Hepatocyte (in vitro differentiated cells): ENCODE results near the gene GALNT5. TPM values are rescaled to one million over a fixed set of nuclear protein-coding genes. Genes with fewer than 3 reads are reported as not detected.

Experiments used
- DNase-seq: peaks from one replicate; pipeline ENCODE4 v3.0.0-alpha.2; 2016; ENCODE audit warnings: low spot score
- H2AFZ ChIP-seq: fragments of 200-600 bp; sonication (generic); 2 replicates; pipeline ENCODE4 v1.6.0; 2016; ENCODE audit warnings: antibody characterized with exemption, mild to moderate bottlenecking
- H3K27ac ChIP-seq: fragments of 200-600 bp; sonication (generic); 2 replicates; pipeline ENCODE4 v1.5.1; 2016; ENCODE audit warnings: mild to moderate bottlenecking
- H3K27me3 ChIP-seq: fragments of 200-600 bp; sonication (generic); 2 replicates; pipeline ENCODE4 v1.6.1; 2016
- H3K36me3 ChIP-seq: fragments of 200-600 bp; sonication (generic); replicated peaks from 2 replicates; pipeline ENCODE4 v1.5.1; 2016; ENCODE audit warnings: low read depth; ENCODE audit not compliant: insufficient read depth
- H3K4me1 ChIP-seq: fragments of 200-600 bp; sonication (generic); 2 replicates; pipeline ENCODE4 v1.5.1; 2016; ENCODE audit warnings: mild to moderate bottlenecking, moderate library complexity; ENCODE audit not compliant: insufficient read depth
- H3K4me2 ChIP-seq: fragments of 200-600 bp; sonication (generic); 2 replicates; pipeline ENCODE4 v1.6.0; 2016
- H3K4me3 ChIP-seq: fragments of 200-600 bp; sonication (generic); 2 replicates; pipeline ENCODE4 v1.5.1; 2016; ENCODE audit warnings: mild to moderate bottlenecking
- H3K79me2 ChIP-seq: fragments of 200-600 bp; sonication (generic); 2 replicates; pipeline ENCODE4 v1.6.0; 2017; ENCODE audit warnings: mild to moderate bottlenecking
- H3K9me2 ChIP-seq: fragments of 200-600 bp; sonication (generic); replicated peaks from 2 replicates; pipeline ENCODE4 v1.6.0; 2017; ENCODE audit warnings: mild to moderate bottlenecking; ENCODE audit not compliant: insufficient read depth
- H3K9me3 ChIP-seq: fragments of 200-600 bp; sonication (generic); 2 replicates; pipeline ENCODE4 v1.5.1; 2016; ENCODE audit warnings: low read depth, mild to moderate bottlenecking
- H4K20me1 ChIP-seq: fragments of 200-600 bp; sonication (generic); 2 replicates; pipeline ENCODE4 v1.6.0; 2016; ENCODE audit warnings: mild to moderate bottlenecking; ENCODE audit not compliant: insufficient read depth, poor library complexity, severe bottlenecking
- CTCF ChIP-seq: fragments of 200-600 bp; sonication (generic); IDR thresholded peaks from 2 replicates; pipeline ENCODE4 v1.5.1; 2016; ENCODE audit warnings: antibody characterized with exemption, mild to moderate bottlenecking; ENCODE audit not compliant: poor library complexity
- EZH2 ChIP-seq: fragments of 200-600 bp; sonication (generic); IDR thresholded peaks from 2 replicates; pipeline ENCODE4 v1.6.1; 2016; ENCODE audit warnings: antibody characterized with exemption, mild to moderate bottlenecking, borderline replicate concordance
- EZH2phosphoT487 ChIP-seq: fragments of 200-600 bp; sonication (generic); IDR thresholded peaks from one replicate; pipeline ENCODE4 v1.6.1; 2018; ENCODE audit warnings: antibody characterized with exemption, mild to moderate bottlenecking, low read depth, moderate library complexity; ENCODE audit not compliant: unreplicated experiment, severe bottlenecking
- WGBS: methylation state at CpG from one replicate; pipeline ENCODE4 v1.1.6; 2016; ENCODE audit warnings: low lambda C conversion rate; ENCODE audit errors: missing lambda C conversion rate; 5-methylcytosine and 5-hydroxymethylcytosine counted together
- polyA plus RNA-seq: library from polyadenylated mRNA; unstranded; fragments of >200 nt; fragmentation: Nextera tagmentation; extraction: Ambion mirVana; gene quantifications from 2 replicates; pipeline ENCODE4 v1.2.1, GENCODE V29; 2016
- total RNA-seq: library from RNA; depleted of rRNA; stranded (reverse); fragments of >200 nt; gene quantifications from 2 replicates; pipeline ENCODE4 v1.2.3, GENCODE V29; 2014

Gene GALNT5
- total and polyA plus RNA-seq, 2 experiments from 2014 or later: 6.0 to 16.3 TPM

- peak overlapping the region; percentile 78 for H3K4me2 ChIP-seq
- no peaks in the 10 kb centered on the region for H3K79me2 ChIP-seq
- peak; percentile 84 for DNase-seq
- no peak for TF ChIP-seq EZH2
- peak overlapping the region; percentile 96 for H3K27ac ChIP-seq
- no peaks in the 10 kb centered on the region for H4K20me1 ChIP-seq
- H2AFZ ChIP-seq: peak overlapping the region; percentile 5
- H3K27me3 ChIP-seq: no peaks in the 10 kb centered on the region
- H3K9me2 ChIP-seq: no peaks in the 10 kb centered on the region
- no peak overlapping the region for H3K4me3 ChIP-seq
- no peaks in the 10 kb centered on the region for H3K36me3 ChIP-seq
- peaks cover 42% of the 10 kb centered on the region for H3K4me1 ChIP-seq
- WGBS: 42% methylated on average over 6 of the region's 6 CpGs
- H3K9me3 ChIP-seq: no peaks in the 10 kb centered on the region
Observed at GRCh38 chr2:157261199-157261782, 3.8 kb downstream of the GALNT5 start.

GRCh38 chr2:157262248-157262647 is 4.7 kb downstream of the GALNT5 start:
- H3K27me3 ChIP-seq: no peaks in the 10 kb centered on the region
- H3K4me3 ChIP-seq: no peak overlapping the region
- H4K20me1 ChIP-seq: no peaks in the 10 kb centered on the region
- TF ChIP-seq CTCF: no peak
- no peak for TF ChIP-seq EZH2
- TF ChIP-seq EZH2phosphoT487: no peak
- H2AFZ ChIP-seq: no peak overlapping the region
- H3K27ac ChIP-seq: peak overlapping the region; percentile 96
- peaks cover 36% of the 10 kb centered on the region for H3K4me1 ChIP-seq
- WGBS: 80% methylated on average over 3 of the region's 3 CpGs
- no peaks in the 10 kb centered on the region for H3K36me3 ChIP-seq
- H3K4me2 ChIP-seq: no peak overlapping the region
- H3K9me3 ChIP-seq: no peaks in the 10 kb centered on the region
- H3K9me2 ChIP-seq: no peaks in the 10 kb centered on the region
- DNase-seq: no peak
- H3K79me2 ChIP-seq: no peaks in the 10 kb centered on the region

GRCh38 chr2:157264099-157264498 is 6.6 kb downstream of the GALNT5 start:
- Histone ChIP-seq H3K27me3 (no peaks in the 10 kb centered on the region), H3K79me2 (no peaks in the 10 kb centered on the region), H3K9me3 (no peaks in the 10 kb centered on the region), H3K4me2 (peak overlapping the region; percentile 34), H4K20me1 (no peaks in the 10 kb centered on the region), H3K36me3 (no peaks in the 10 kb centered on the region), H3K4me3 (no peak overlapping the region), H3K4me1 (peaks cover 32% of the 10 kb centered on the region), H3K9me2 (no peaks in the 10 kb centered on the region), H2AFZ (no peak overlapping the region), H3K27ac (peak overlapping the region; percentile 2)
- 48% methylated on average over 3 of the region's 3 CpGs for WGBS
- DNase-seq: no peak
- no peak for TF ChIP-seq EZH2phosphoT487
- TF ChIP-seq CTCF: no peak
- no peak for TF ChIP-seq EZH2

- H3K27me3 ChIP-seq: no peaks in the 10 kb centered on the region
- no peak for TF ChIP-seq EZH2
- no peak for TF ChIP-seq CTCF
- no peak for TF ChIP-seq EZH2phosphoT487
- H3K4me2 ChIP-seq: no peak overlapping the region
- no peak overlapping the region for H2AFZ ChIP-seq
- no peaks in the 10 kb centered on the region for H3K36me3 ChIP-seq
- DNase-seq: no peak
- H3K9me2 ChIP-seq: no peaks in the 10 kb centered on the region
- 95% methylated on average over 4 of the region's 4 CpGs for WGBS
- peaks cover 20% of the 10 kb centered on the region for H3K4me1 ChIP-seq
- no peaks in the 10 kb centered on the region for H3K9me3 ChIP-seq
- H3K27ac ChIP-seq: no peak overlapping the region
- no peak overlapping the region for H3K4me3 ChIP-seq
- H4K20me1 ChIP-seq: no peaks in the 10 kb centered on the region
- no peaks in the 10 kb centered on the region for H3K79me2 ChIP-seq
Observed at GRCh38 chr2:157265825-157266224, 8.3 kb downstream of the GALNT5 start.
